ENCODE data around the gene CFAP52.
"Not testable (repeated sequence)": the region's sequence is repeated elsewhere in the genome, so short reads cannot be mapped to it uniquely, and the experiment has no call there.

The CFAP52 gene

DNA sequence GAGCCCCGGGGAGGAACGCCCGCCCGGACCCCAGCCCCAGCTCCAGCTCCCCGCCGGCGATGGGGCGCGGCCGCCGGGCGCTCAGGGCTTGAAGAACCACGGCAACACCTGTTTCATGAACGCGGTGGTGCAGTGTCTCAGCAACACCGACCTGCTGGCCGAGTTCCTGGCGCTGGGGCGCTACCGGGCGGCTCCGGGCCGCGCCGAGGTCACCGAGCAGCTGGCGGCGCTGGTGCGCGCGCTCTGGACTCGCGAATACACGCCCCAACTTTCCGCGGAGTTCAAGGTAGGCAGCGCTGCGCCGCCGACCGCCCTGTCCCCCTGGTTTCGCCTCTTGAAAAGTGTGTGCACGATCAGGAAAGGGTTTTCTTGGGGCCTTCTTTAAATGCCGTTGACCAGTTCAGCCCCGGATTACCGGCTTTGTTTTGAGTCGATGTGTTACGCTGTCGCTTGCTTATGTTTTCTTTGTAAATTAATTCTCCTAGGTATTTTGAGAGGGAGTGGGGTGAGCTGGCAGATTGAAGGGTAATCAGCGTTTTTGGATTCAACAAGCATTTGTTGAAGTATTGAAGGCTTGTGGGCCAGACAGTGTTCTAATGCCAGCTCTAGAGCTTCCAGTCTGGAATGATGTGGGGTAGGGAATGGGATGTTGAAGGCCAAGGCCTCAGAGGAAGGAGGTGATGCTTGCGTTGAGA lies 69.6 kb downstream of the CFAP52 start:
- peak; percentile 81 for DNase-seq (ENCODE audit: low spot score)

GRCh38 chr17:9646546-9646885 lies 70.1 kb downstream of the CFAP52 start:
- peak; percentile 11 for DNase-seq (ENCODE audit: low spot score)

DNA sequence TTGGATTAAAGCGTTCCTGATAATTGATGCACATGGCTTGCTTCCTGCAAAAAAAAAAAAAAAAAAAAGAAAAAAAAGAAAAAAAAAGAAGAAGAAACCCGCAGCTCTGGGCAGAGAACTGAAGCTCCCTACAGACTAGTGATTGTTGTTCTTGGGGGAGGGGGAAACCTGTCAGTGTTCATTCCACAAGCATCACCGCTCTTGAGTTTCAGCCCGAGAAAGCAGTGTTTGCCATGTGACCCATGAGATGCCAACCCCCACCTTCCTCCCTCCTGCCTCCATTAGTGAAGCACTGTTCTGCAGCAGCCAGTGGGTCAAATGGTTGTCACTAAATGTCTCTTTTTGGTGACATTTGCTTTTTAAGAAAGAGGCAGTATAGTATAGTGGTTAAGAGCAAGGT lies 70.6 kb downstream of the CFAP52 start:
- no peak for DNase-seq (ENCODE audit: low spot score)

DNA sequence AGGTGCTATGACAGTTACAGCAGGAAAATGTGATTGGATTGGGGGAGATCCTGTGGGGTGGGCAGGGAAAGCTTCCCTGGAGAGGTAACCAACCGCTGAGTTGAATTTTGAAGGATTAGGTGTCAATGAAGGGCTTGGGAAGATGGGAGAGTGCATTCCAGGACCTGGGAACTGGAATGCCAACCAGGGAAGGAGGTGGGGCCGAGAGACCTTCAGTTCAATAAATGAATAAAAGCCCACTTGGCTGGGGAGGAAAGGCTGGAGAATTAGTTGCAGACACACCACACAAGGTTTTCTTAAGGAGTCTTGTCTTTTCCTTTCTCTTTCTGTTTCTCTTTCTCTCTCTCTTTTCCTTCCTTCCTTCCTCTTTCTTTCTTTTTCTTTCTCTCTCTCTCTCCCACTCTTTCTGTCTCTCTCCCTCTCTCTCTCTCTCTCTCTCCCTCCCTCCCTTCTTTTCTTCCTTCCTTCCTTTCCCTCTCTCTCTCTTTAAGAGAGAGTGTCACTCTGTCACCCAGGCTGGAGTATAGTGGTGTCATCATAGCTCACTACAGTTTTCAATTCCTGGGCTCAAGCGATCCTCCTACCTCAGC lies 72.2 kb downstream of the CFAP52 start:
- peak; percentile 16 for DNase-seq (ENCODE audit: low spot score)

DNA sequence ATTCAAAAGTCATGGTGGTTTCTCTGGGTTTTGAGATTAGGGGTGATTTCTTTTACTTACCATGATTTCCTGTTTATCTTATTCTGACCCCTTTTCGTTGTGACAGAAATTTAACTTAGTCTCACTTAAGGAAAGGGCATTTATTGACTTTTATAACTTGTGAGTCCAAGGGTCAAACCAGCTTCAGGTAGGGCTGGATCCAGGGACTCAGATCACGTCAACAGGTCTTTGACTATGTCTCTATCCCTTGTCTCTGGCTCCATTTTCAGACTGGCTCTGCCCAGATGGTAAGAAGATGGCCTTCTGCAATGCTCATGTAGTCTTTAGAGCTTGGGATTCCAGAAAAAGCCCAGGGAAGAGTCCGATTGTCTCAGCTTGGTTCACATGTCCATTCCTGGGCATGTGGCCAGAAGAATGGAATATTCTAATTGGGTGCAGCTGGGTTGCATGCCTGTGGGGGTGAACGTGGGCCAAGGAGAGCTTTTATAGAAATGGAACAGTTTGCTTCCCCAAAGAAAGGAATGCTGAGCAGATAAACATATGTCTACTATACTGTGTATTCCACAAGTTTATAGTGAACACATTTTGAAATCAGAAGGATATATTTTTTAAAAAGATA lies 82.3 kb downstream of the CFAP52 start:
- no peak for DNase-seq (ENCODE audit: low spot score)

GRCh38 chr17:9661027-9661426 lies 84.6 kb downstream of the CFAP52 start:
- DNase-seq (ENCODE audit: low spot score): no peak

GRCh38 chr17:9663511-9663910 lies 87.1 kb downstream of the CFAP52 start:
- not testable (repeated sequence) for DNase-seq (ENCODE audit: low spot score)

- no peak for DNase-seq (ENCODE audit: low spot score)
Measured at GRCh38 chr17:9666461-9667050, 90.1 kb downstream of the CFAP52 start.

DNA sequence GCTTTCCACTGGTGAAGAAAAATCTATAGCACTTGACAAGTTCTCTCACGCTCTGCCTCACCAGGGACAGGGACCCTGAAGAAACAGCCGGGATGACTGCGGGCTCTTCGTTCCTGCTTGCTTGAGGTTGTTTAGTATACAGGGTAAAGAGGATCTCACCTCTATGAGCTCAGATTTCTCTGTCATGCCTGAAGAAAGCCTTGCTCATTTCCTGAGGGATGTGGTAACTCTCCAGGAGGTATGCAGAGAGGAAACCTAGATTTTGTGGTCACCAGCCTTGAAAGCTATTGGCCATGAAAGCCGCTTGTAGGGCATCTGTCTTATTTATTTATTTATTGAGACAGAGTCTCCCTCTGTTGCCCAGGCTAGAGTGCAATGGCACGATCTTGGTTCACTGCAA lies 92.1 kb downstream of the CFAP52 start:
- DNase-seq (ENCODE audit: low spot score): peak; percentile 19

DNA sequence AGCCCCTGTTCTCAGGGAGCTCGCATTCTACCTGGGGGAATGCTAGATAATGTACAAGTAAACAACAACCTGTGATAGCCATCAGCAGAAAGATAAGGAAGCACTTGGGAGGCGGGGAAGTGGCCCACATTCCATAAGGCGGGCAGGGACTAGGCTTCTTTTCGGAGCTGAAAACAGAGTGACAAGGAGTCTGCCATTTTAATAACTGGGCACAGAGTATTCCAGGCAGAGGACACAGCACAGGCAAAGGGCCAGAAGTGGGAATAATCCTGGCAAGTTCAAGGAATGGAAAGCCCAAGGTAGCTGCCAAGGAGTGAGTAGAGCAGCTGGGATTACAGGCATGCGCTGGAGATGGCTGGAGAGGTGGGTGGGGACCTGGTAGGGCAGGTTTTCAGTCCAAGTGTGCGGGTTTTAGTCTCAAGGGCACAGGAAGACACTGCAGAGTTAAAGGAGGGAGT lies 93.1 kb downstream of the CFAP52 start:
- DNase-seq (ENCODE audit: low spot score): no peak

DNA sequence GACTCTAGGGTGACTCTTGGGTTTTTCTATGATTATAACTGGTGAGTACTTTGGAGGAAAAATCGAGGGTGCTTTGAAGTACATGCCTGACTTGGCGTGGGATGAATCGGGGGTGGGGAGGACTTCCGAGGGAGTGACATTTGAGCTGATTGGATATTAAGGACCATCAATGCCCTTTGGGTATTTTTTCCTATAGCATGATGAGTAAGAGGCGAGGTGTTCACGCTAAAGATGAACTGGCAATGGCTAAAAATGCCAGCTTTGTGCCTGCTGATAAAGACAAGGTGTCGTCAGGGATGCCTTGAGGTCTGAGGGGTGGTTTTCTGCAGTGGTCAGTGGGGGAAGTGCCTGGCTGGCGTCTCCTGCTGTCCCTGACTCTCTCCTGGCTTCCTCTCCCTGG lies 94.2 kb downstream of the CFAP52 start:
- no peak for DNase-seq (ENCODE audit: low spot score)

DNA sequence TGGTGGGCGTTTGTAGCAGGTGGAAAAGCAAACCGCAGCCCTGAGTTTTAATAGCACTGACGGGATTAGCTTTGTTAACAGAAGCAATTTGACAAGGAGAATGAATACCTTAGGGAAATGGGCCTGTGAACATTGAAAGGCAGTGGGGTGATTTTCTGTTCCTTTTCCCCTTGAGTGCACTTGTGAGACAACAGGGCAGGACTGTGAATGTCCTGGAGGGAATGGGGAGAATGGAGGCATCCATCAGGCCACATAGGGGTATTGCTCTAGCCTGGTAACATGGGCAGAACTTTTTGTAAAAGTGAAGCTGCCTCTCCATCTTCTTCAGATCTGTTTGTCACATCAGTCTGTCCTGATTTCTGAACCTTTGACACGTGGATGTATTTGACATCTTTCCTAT lies 95.1 kb downstream of the CFAP52 start:
- no peak for DNase-seq (ENCODE audit: low spot score)

DNA sequence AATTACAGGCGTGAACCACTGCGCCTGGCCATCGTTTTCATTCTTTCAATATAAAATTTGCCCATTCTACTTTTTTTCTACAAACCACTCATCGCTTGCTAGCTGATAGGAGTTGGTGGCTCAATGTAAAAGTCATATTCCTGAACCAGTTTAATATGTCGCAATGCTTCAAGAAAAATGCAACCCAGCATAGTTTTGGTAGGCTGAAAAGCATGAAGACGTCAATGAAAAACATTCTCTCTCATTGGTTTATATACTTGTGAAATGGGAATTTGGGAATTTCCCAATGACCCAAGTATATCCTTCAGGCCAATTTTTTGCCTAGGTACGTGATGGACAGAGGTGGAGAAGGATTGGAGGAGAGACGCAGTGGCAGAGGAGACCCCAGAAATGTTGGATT lies 95.8 kb downstream of the CFAP52 start:
- no peak for DNase-seq (ENCODE audit: low spot score)

DNA sequence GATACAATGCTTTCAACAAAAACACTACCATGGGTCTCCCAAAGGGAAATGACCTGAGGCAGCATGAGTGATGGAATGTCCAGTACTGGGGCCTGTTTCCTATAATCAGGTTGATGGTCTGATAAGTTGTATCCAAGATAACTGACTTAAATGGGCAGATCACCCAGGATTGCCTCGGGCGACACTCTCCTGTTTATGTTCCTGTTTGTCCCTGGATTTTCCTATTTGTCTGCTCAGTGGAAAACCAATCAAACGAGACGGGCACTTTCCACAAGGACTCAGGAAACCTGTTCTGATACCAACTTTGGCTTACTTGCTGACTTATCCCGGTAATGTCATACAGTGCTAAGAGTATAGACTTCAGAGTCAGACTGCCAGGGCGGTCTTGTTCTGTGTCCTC lies 96.2 kb downstream of the CFAP52 start:
- DNase-seq (ENCODE audit: low spot score): no peak

- peak; percentile 19 for DNase-seq (ENCODE audit: low spot score)
Measured at GRCh38 chr17:9676084-9676483, 99.6 kb downstream of the CFAP52 start.

GRCh38 chr17:9676820-9677310 lies 100.4 kb downstream of the CFAP52 start:
- DNase-seq (ENCODE audit: low spot score): peak; percentile 86

- peak; percentile 14 for DNase-seq (ENCODE audit: low spot score)
Measured at GRCh38 chr17:9677411-9677810, 101.0 kb downstream of the CFAP52 start.

GRCh38 chr17:9677896-9678295 lies 101.5 kb downstream of the CFAP52 start:
- no peak for DNase-seq (ENCODE audit: low spot score)

DNA sequence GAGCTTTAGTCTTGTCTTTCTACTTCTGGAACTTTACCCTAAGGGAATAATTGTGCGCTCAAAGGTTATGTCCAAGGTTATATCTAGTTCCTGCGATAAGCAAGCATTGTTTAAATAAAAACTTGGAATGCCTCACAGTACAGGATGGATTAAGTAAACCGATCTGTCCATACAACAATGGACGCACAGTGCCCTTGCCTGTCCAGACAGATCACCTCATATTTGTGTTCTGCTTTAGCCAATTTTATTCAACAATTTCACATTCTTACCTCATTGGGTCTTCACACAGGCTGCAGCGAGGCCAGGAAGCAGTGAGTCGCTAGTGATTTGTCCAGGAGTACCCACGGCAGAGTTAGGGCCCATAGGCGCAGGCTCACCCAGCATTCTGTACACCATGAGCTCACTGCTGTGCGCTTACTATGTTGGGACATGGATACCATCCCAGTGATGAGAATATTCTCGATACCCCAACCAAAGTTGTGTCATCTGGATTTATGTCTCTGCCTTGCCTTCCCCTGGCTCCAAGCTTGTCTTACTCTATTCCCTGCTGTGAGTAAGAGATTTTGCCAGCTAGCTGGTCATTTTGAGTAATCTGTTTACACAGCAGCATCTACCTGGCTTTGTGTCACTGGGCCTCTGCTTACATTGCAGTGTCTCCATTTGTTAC lies 108.6 kb downstream of the CFAP52 start:
- no peak for DNase-seq (ENCODE audit: low spot score)

All from SW480 (cell line).